ENCODE results near the gene MRTFB. TPM values are rescaled to one million over a fixed set of nuclear protein-coding genes. Genes with fewer than 3 reads are reported as not detected.

MRTFB gene
- total RNA-seq, 1 donor from 2014 or later = 89.4 TPM

- H3K9me3 ChIP-seq = no peaks in the 10 kb centered on the region
- intact Hi-C loops (cut with DNase I) = loop anchor here (2.0 to 5.0 kb wide), 3 partner anchors 53 to 148 kb away; partner anchors contain the start of gene ERCC4
- no peaks in the 10 kb centered on the region for H3K27me3 ChIP-seq
- H3K4me3 ChIP-seq = peak overlapping the region; percentile 100
- no peaks in the 10 kb centered on the region for H3K36me3 ChIP-seq
- no peak for TF ChIP-seq CTCF (IDR thresholded peaks at IDR 0.05)
- peak overlapping the region; percentile 57 to 74 for H3K27ac ChIP-seq
- peaks cover 0 to 13% of the 10 kb centered on the region in 2 donors for H3K4me1 ChIP-seq
- DNase-seq (ENCODE audit: low spot score in 2 of 2) = no peak
Observed at GRCh38 chr16:14070555-14070876, 603 bp upstream of the MRTFB start.

- Histone ChIP-seq H3K36me3 (no peaks in the 10 kb centered on the region), H3K4me3 (peak overlapping the region; percentile 100), H3K4me1 (peaks cover 0 to 13% of the 10 kb centered on the region in 2 donors), H3K9me3 (no peaks in the 10 kb centered on the region), H3K27me3 (no peaks in the 10 kb centered on the region), H3K27ac (peak overlapping the region; percentile 57 to 74)
- no peak for TF ChIP-seq CTCF (IDR thresholded peaks at IDR 0.05)
- intact Hi-C loops (cut with DNase I) = loop anchor here (2.0 to 5.0 kb wide), 3 partner anchors 54 to 149 kb away; partner anchors contain the start of gene ERCC4
- no peak for DNase-seq (ENCODE audit: low spot score in 2 of 2)
Observed at GRCh38 chr16:14071576-14072271, 605 bp downstream of the MRTFB start.

- H3K27me3 ChIP-seq = no peaks in the 10 kb centered on the region
- H3K9me3 ChIP-seq = no peaks in the 10 kb centered on the region
- intact Hi-C loops (cut with DNase I) = loop anchor here (5.0 kb wide), 2 partner anchors 55 to 150 kb away; partner anchors contain the start of gene ERCC4
- H3K36me3 ChIP-seq = no peaks in the 10 kb centered on the region
- TF ChIP-seq CTCF (IDR thresholded peaks at IDR 0.05) = no peak
- no peak overlapping the region for H3K27ac ChIP-seq
- no peak for DNase-seq (ENCODE audit: low spot score in 2 of 2)
- peak overlapping the region; percentile 100 for H3K4me3 ChIP-seq
- peaks cover 0 to 15% of the 10 kb centered on the region in 2 donors for H3K4me1 ChIP-seq
Observed at GRCh38 chr16:14072360-14072759, 1.2 kb downstream of the MRTFB start.

GRCh38 chr16:14074544-14074943 lies 3.4 kb downstream of the MRTFB start:
- TF ChIP-seq CTCF (IDR thresholded peaks at IDR 0.05) = no peak
- H3K27me3 ChIP-seq = no peaks in the 10 kb centered on the region
- intact Hi-C loops (cut with DNase I) = loop anchor here (5.0 kb wide), 2 partner anchors 57 to 152 kb away; partner anchors contain the start of gene ERCC4
- no peaks in the 10 kb centered on the region for H3K9me3 ChIP-seq
- H3K36me3 ChIP-seq = no peaks in the 10 kb centered on the region
- DNase-seq (ENCODE audit: low spot score in 2 of 2) = no peak
- H3K27ac ChIP-seq = no peak overlapping the region
- peaks cover 0 to 17% of the 10 kb centered on the region in 2 donors for H3K4me1 ChIP-seq
- no peak overlapping the region for H3K4me3 ChIP-seq

- Histone ChIP-seq H3K9me3 (no peaks in the 10 kb centered on the region), H3K4me3 (no peak overlapping the region), H3K27ac (no peak overlapping the region), H3K36me3 (peaks cover 0 to 3% of the 10 kb centered on the region in 2 donors), H3K27me3 (no peaks in the 10 kb centered on the region), H3K4me1 (peaks cover 0 to 5% of the 10 kb centered on the region in 2 donors)
- no peak for DNase-seq (ENCODE audit: low spot score in 2 of 2)
- intact Hi-C loops (cut with DNase I) = no loop called here
- no peak for TF ChIP-seq CTCF (IDR thresholded peaks at IDR 0.05)
Observed at GRCh38 chr16:14077918-14078317, 6.8 kb downstream of the MRTFB start.

Data from ascending aorta (tissue), 2 donors.